Fibroblast of skin of scalp (primary cell): ENCODE measurements around the gene USP49.
A peak's percentile ranks its signal among the peaks of the same experiment; 100 is the strongest.
"Not testable (repeated sequence)": the region's sequence is repeated elsewhere in the genome, so short reads cannot be mapped to it uniquely, and the experiment has no call there.

Experiments used
- DNase-seq: peaks from one replicate; pipeline ENCODE4 v3.0.0-alpha.2; 2013

The USP49 gene

GRCh38 chr6:41779336-41779735 is 115.8 kb downstream of the USP49 start:
- no peak for DNase-seq

- no peak for DNase-seq
Observed at GRCh38 chr6:41778895-41779294, 116.3 kb downstream of the USP49 start.

- no peak for DNase-seq
Observed at GRCh38 chr6:41777551-41778285, 117.5 kb downstream of the USP49 start.

- DNase-seq: no peak
Observed at GRCh38 chr6:41775293-41775882, 119.8 kb downstream of the USP49 start.

- DNase-seq: no peak
Observed at GRCh38 chr6:41774841-41775240, 120.3 kb downstream of the USP49 start.

- no peak for DNase-seq
Observed at GRCh38 chr6:41771058-41771983, 123.9 kb downstream of the USP49 start.

- no peak for DNase-seq
Observed at GRCh38 chr6:41770381-41771057, 124.7 kb downstream of the USP49 start.

GRCh38 chr6:41769376-41769775 is 125.8 kb downstream of the USP49 start:
- no peak for DNase-seq

- DNase-seq: no peak
Observed at GRCh38 chr6:41768545-41769308, 126.4 kb downstream of the USP49 start.

- DNase-seq: peak; percentile 68
Observed at GRCh38 chr6:41767112-41767833, 127.9 kb downstream of the USP49 start.

- not testable (repeated sequence) for DNase-seq
Observed at GRCh38 chr6:41766043-41766664, 129.0 kb downstream of the USP49 start.

- no peak for DNase-seq
Observed at GRCh38 chr6:41763470-41763869, 131.7 kb downstream of the USP49 start.

- no peak for DNase-seq
Observed at GRCh38 chr6:41759905-41760579, 135.1 kb downstream of the USP49 start.

- DNase-seq: no peak
Observed at GRCh38 chr6:41759106-41759904, 135.9 kb downstream of the USP49 start.

- no peak for DNase-seq
Observed at GRCh38 chr6:41758641-41759035, 136.5 kb downstream of the USP49 start.

GRCh38 chr6:41757931-41758640 is 137.1 kb downstream of the USP49 start:
- no peak for DNase-seq

GRCh38 chr6:41757271-41757670 is 137.9 kb downstream of the USP49 start:
- DNase-seq: no peak

- DNase-seq: no peak
Observed at GRCh38 chr6:41756354-41756753, 138.8 kb downstream of the USP49 start.

- no peak for DNase-seq
Observed at GRCh38 chr6:41755895-41756294, 139.3 kb downstream of the USP49 start.
